CD4-positive, alpha-beta T cell treated with Interleukin-15 for 1 hour (primary cell): ENCODE measurements around the gene MT1A.

ENCODE experiments used
- DNase-seq: peaks from one replicate; pipeline ENCODE4 v3.0.0-alpha.2; 2020

MT1A gene

GRCh38 chr16:56681939-56682702 lies 43.7 kb downstream of the MT1A start, which contains the start of gene MT1X:
TSS of gene MT1X (plus strand) at chr16:56682470. CDS start at chr16:56682541, 71 bp downstream.
- DNase-seq = peak; percentile 87

GRCh38 chr16:56682703-56683397 lies 44.4 kb downstream of the MT1A start:
- no peak for DNase-seq

DNA sequence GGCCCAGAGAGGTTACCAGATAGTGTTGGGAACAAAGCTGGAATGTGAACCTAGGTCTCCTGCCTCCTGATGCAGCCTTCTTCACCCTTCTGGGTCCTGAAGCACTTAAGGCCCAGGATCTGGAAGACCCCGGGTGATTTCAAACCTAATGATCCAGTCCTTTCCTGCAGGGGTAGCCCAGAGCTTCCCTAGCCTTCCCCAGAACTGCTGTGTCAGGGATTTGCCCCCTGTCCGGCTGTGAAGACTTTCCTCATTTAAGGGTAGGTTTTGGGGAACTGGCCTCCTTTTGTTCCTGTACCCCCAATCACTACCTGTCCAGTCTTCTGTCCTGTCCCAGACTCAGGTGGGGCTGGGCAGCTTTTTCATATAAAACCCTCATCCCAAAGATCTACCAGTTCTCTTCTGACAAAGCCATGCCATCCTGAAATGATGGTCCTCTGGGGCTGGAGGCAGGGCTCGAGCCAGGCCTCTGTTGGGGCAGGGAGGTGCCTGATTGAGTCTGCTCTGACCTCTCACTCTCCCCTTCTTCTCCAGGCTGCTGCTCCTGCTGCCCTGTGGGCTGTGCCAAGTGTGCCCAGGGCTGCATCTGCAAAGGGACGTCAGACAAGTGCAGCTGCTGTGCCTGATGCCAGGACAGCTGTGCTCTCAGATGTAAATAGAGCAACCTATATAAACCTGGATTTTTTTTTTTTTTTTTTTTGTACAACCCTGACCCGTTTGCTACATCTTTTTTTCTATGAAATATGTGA lies 45.1 kb downstream of the MT1A start:
- no peak for DNase-seq

- no peak for DNase-seq
These were observed 45.9 kb downstream of the MT1A start for GRCh38 chr16:56684256-56684925.

DNA sequence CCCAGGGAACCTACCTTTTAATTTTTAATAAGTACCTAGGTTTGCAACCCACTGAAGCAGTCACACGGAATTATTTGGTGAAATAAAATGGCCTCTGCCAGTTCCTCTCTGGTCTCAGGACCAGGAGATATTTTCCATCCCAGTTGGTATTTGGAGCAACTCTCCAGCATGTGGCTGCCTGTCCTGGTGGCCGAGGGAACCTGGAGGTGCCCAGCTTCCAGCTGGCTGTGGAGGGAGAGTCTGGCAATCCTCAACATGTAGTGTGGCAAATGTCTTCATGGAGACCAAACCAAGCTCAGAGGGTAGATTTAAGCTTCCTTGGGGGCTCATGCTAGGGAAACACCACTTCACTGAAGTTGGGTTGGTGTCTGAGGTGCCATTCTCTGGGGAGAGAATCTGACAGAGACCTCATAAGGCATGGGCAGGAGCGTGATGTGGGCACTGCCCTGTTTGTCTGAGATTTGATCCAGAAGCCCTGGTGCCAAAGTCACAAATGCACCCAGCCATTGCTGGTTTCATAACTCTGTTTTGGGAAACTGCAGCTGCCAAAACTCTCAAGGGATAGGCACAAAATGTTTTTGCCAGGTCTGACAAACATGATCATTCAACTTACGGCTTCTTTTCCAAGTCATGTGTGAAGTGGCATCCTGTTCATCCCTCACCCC lies 46.6 kb downstream of the MT1A start:
- DNase-seq = no peak

DNA sequence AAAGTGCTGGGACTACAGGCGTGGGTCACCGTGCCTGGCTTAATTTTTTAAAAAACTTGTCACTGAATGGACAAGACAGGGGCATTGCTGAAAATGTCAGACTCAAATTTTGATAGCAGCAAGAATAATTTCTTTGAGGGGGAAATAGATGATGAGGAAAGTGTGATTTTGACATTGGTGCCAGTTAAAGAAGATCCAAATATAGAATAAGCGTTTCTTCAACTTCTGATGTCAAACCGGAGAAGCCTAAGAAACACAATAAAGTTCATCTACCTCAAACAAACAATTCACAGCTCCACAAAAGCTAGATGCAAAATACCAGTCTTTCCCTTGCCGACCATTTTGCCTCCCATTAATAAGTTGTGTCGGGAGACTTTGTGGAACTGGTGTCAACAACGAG lies 48.3 kb downstream of the MT1A start:
- DNase-seq = no peak

GRCh38 chr16:56688762-56689161 lies 50.3 kb downstream of the MT1A start:
- DNase-seq = no peak

- no peak for DNase-seq
These were observed 50.7 kb downstream of the MT1A start for GRCh38 chr16:56689171-56689570.
